LNCaP clone FGC (cell line): Measurements from ENCODE around the gene STXBP6.

Experiments used
- DNase-seq: peaks from one replicate; pipeline ENCODE4 v3.0.0-alpha.2; 2011; ENCODE audit warnings: low read depth
- H3K4me3 ChIP-seq: 2 replicates; pipeline ENCODE4 v1.5.1; 2011; ENCODE audit warnings: mild to moderate bottlenecking, low read depth, low read length, control low read depth
- CTCF ChIP-seq: IDR thresholded peaks from 2 replicates; pipeline ENCODE4 v1.5.1; 2012; ENCODE audit warnings: mild to moderate bottlenecking; ENCODE audit not compliant: control insufficient read depth, insufficient read depth; ENCODE audit errors: extremely low read depth

Gene STXBP6

GRCh38 chr14:24979725-24980239 lies 70.2 kb downstream of the STXBP6 start:
- DNase-seq: no peak
- no peak for TF ChIP-seq CTCF
- no peak overlapping the region for H3K4me3 ChIP-seq

- H3K4me3 ChIP-seq: no peak overlapping the region
- no peak for DNase-seq
- TF ChIP-seq CTCF: no peak
These were observed 70.9 kb downstream of the STXBP6 start for GRCh38 chr14:24978862-24979724.

- TF ChIP-seq CTCF: no peak
- no peak for DNase-seq
- no peak overlapping the region for H3K4me3 ChIP-seq
These were observed 73.3 kb downstream of the STXBP6 start for GRCh38 chr14:24976602-24977001.

DNA sequence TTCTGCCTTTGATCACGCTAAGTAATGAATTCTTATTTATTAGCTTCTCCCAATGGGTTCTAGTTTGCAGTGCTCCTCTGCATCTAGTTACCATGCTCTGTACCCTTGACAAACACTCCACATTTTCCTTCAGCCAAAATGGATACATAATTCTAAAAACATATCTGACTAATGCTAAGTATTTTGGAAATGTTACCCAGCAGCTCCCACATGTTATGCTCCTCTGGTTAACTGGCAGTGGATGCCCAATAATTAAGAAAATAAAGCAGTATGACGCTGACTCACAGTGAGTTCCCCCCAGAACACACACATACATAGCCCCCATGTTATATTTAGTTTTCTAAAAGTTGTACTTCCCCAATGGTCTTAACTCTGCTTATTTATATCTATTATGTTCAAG lies 74.6 kb downstream of the STXBP6 start:
- no peak for TF ChIP-seq CTCF

GRCh38 chr14:24974591-24975374 lies 75.2 kb downstream of the STXBP6 start:
- no peak for TF ChIP-seq CTCF

More for the DNA sequence above, 74.6 kb downstream of the STXBP6 start:
- H3K4me3 ChIP-seq: no peak overlapping the region
- DNase-seq: no peak

DNA sequence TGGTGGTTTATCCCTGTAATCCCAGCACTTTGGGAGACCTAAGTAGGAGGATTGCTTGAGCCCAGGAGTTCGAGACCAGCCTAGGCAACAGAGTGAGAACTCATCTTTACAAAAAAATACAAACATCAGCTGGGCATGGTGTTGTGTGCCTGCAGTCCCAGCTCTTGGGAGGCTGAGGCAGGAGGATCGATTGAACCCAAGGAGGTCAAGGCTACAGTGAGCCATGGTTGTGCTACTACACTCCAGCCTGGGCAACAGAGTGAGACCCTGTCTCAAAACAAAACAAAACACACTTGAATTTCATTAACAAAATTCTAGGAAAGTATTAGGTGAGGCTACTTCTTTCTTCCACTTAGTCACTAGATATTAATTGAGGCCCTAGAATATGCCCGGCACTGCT lies 77.1 kb downstream of the STXBP6 start:
- no peak overlapping the region for H3K4me3 ChIP-seq
- DNase-seq: no peak
- TF ChIP-seq CTCF: no peak

More at GRCh38 chr14:24974591-24975374, 75.2 kb downstream of the STXBP6 start:
- DNase-seq: no peak
- no peak overlapping the region for H3K4me3 ChIP-seq
